ENCODE measurements around the gene CYSRT1.
A peak's percentile ranks its signal among the peaks of the same experiment; 100 is the strongest.

CYSRT1 gene

GRCh38 chr9:137225699-137226331 lies 841 bp downstream of the CYSRT1 start:
- DNase-seq, result no peak

DNA sequence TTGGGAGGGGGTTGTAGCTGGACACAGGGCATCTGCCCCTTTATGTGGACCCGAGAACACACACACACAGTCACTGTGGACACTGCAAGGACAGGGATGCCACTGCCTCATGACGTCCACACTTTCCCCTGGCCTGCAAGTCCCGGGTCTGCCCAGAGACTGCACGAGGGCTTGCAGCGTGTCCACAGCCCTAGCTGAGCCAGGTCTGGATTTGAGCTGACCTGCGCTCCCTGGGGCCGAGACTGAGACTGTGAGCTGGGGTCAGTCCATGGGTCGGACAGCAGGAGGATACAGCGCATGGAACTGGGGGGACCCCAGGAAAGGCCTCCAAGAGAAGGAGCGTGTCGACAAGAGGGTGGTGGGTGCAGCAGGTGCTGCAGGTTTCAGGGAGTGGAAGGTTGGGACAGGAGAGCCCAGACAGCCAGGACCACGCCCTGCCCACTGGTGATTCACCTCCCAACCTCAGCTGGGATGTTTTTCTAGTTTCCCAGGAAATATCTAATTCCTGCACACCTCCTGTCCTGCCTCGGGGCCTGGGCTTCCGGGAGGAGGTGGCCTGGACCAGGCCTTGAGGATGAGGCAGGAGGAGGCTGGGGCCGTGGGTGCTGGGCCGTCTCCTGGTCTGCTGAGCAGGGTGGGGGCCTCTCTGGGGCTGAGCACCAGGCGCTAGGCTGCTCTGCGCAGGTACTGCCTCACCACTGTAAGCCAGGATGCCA lies 1.5 kb downstream of the CYSRT1 start:
- DNase-seq, result no peak

GRCh38 chr9:137227054-137227852 lies 2.3 kb downstream of the CYSRT1 start, which contains the start of gene RNF224:
Gene RNF224, plus strand, starts transcription at chr9:137227502. Its CDS starts 834 bp downstream, at chr9:137228336.
- DNase-seq, result peak; percentile 78

GRCh38 chr9:137227853-137228505 lies 3.0 kb downstream of the CYSRT1 start:
- no peak for DNase-seq

DNA sequence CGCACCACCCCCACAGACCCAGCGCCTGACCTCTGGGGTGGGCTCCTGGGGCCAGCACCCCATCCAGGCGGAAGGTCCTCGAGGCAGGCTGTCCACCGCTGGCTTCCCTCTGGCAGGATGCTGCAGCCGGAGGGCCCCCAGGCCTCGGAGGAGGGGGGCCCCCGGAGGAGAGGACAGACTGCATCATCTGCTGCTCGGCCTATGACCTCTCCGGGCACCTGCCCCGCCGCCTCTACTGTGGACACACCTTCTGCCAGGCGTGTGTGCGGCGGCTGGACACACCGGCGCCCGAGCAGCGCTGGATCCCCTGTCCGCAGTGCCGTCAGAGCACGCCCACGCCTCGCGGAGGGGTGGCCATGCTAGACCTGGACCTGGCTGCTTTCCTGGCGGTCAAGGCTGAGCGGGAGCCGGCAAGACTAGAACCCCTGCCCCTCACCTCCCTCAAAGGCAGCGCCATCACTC lies 3.6 kb downstream of the CYSRT1 start:
- no peak for DNase-seq

DNA sequence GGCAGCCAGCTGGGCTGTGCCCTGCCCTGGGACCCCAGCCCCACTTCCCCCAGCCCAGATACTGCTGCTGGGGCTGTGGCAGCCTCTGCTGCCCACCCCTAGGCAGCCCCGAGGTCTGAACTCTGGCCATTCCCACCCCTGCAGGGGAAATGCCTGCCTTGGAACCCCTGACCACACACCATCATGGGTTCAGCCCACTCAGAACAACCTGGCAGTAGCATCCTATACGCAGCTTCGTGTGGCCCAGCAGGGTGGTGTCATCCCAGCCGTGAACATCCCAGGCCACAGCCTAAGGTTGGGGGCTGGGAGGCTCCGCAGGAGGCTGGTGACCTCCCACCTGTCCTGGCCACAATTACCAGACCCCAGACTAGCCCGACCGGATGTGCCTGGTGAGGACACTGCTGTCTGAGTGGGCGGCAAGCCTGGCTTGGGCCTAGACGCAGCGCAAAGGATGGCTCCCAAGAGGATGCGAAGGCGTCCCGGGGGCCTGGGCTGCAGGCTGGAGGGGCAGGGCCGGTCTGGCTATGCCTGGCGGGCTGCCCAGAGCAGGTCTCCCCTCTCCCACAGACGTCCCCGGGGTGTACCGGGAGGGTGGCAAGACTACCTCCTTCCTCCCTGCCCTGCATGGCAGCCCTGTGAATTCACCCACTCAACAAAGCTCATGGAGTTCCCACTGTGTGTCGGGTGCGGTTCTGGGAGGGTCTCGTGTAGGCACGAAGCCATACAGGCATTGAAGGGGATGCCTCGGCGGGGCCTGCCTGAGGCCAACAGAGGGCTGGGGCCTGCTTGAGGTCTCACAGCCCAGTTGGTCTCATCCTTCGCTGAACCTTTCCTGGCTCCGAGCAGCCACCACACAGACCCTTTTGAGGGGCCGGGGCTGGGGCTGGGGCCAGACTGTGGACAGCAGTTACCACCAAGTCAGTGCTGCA lies 4.3 kb downstream of the CYSRT1 start:
- no peak for DNase-seq

- no peak for DNase-seq
Measured at GRCh38 chr9:137229903-137230704, 5.1 kb downstream of the CYSRT1 start.

GRCh38 chr9:137230705-137231371 lies 5.9 kb downstream of the CYSRT1 start, which contains the start of gene SLC34A3:
Gene SLC34A3, plus strand, starts transcription at chr9:137230901. Its CDS starts 802 bp downstream, at chr9:137231703.
- DNase-seq, result no peak

- DNase-seq, result no peak
Measured at GRCh38 chr9:137231372-137232039, 6.5 kb downstream of the CYSRT1 start.

DNA sequence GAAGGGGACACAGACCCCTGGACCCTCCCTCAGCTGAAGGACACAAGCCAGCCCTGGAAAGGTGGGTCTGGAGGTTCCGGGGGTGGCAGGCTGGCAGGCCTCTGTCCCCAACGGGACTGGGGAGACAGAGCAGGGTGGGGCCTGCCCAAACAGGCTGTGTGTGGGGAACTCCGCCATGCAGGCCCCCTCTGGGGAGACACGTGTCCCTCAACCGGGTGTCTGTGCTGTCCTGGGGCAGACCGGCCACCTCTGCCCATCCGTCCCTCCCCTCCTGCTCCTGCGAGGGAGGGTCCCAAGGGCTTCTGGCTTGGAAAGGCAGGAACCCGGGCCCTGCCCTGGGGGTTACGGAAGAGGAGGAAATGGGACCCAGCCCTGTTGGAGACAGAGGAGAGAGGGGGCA lies 7.1 kb downstream of the CYSRT1 start:
- DNase-seq, result no peak

DNA sequence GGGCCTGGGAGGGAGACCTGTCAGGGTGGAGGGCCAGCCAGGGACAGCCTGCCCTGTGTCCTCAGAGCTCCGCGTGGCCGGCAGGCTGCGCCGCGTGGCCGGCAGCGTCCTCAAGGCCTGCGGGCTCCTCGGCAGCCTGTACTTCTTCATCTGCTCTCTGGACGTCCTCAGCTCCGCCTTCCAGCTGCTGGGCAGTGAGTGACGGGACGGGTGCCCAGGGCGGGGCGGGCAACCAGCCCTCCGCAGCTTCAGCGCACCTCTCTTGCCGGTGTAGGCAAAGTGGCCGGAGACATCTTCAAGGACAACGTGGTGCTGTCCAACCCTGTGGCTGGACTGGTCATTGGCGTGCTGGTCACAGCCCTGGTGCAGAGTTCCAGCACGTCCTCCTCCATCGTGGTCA lies 7.5 kb downstream of the CYSRT1 start:
- DNase-seq, result peak; percentile 6

DNA sequence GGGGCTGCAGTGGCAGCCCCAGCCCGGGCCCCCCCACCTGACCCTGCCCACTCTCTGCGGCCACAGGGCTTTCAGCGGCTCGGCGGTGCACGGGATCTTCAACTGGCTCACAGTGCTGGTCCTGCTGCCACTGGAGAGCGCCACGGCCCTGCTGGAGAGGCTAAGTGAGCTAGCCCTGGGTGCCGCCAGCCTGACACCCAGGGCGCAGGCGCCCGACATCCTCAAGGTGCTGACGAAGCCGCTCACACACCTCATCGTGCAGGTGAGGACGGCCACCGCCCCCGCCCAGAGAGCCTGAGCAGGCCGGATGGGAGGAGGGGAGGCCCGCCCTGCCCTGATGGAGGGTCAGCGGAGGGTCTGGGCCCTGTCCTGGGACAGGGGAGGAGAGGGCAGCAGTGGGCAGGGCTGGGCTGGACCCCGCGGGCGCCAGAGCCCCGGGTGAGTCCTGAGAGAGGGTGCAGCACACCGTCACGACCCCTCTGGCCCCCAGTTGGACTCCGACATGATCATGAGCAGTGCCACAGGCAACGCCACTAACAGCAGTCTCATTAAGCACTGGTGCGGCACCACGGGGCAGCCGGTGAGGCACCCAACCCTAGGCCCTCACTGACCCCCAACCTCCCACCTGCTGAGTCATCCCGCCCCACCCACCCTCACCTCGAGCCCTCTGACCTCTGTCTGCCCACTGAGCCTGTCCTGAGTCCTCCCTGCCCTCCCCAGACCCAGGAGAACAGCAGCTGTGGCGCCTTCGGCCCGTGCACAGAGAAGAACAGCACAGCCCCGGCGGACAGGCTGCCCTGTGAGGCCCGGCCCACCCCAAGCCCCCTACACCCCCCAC lies 8.4 kb downstream of the CYSRT1 start:
- DNase-seq, result no peak

GRCh38 chr9:137234055-137234697 lies 9.2 kb downstream of the CYSRT1 start:
- DNase-seq, result peak; percentile 38

GRCh38 chr9:137234758-137235423 lies 9.9 kb downstream of the CYSRT1 start:
- no peak for DNase-seq

GRCh38 chr9:137235424-137236237 lies 10.7 kb downstream of the CYSRT1 start:
- no peak for DNase-seq

GRCh38 chr9:137236238-137236935 lies 11.4 kb downstream of the CYSRT1 start:
- peak; percentile 85 for DNase-seq
